SW 1271 (cell line): ENCODE data around the gene IL20.
"Not testable (repeated sequence)": the region's sequence is repeated elsewhere in the genome, so short reads cannot be mapped to it uniquely, and the experiment has no call there.

Experiments used
- DNase-seq, 2 experiments: peaks; one replicate each; lab custom pipeline; 2025; lab: John Stamatoyannopoulos, UW

IL20 gene

GRCh38 chr1:206843626-206844025 is 21.8 kb upstream of the IL20 start:
- no peak for DNase-seq

- DNase-seq = no peak
These were observed 18.9 kb upstream of the IL20 start for GRCh38 chr1:206846487-206846886.

GRCh38 chr1:206847337-206847834 is 18.0 kb upstream of the IL20 start:
- DNase-seq = no peak

GRCh38 chr1:206847946-206848345 is 17.5 kb upstream of the IL20 start:
- no peak for DNase-seq

- no peak for DNase-seq
These were observed 15.0 kb upstream of the IL20 start for GRCh38 chr1:206850401-206850800.

GRCh38 chr1:206851341-206852010 is 13.9 kb upstream of the IL20 start:
- DNase-seq = no peak

- not testable (repeated sequence) for DNase-seq
These were observed 12.8 kb upstream of the IL20 start for GRCh38 chr1:206852662-206853061.

- DNase-seq = not testable (repeated sequence)
These were observed 11.7 kb upstream of the IL20 start for GRCh38 chr1:206853696-206854095.

- DNase-seq = no peak
These were observed 10.9 kb upstream of the IL20 start for GRCh38 chr1:206854401-206855129.

- DNase-seq = no peak
These were observed 9.6 kb upstream of the IL20 start for GRCh38 chr1:206855859-206856258.

GRCh38 chr1:206856674-206857464 is 8.6 kb upstream of the IL20 start:
- DNase-seq = no peak

- no peak for DNase-seq
These were observed 6.3 kb upstream of the IL20 start for GRCh38 chr1:206859082-206859521.

GRCh38 chr1:206860165-206860564 is 5.3 kb upstream of the IL20 start:
- DNase-seq = no peak

- no peak for DNase-seq
These were observed 2.2 kb upstream of the IL20 start for GRCh38 chr1:206863266-206863665.

GRCh38 chr1:206866062-206866461 is 639 bp downstream of the IL20 start:
- DNase-seq = no peak

GRCh38 chr1:206867239-206867638 is 1.8 kb downstream of the IL20 start:
- DNase-seq = no peak

GRCh38 chr1:206867716-206868115 is 2.3 kb downstream of the IL20 start:
- DNase-seq = no peak

- no peak for DNase-seq
These were observed 2.8 kb downstream of the IL20 start for GRCh38 chr1:206868264-206868663.

GRCh38 chr1:206872139-206872538 is 6.7 kb downstream of the IL20 start:
- no peak for DNase-seq

GRCh38 chr1:206873603-206874188 is 8.3 kb downstream of the IL20 start:
- no peak for DNase-seq

- DNase-seq = no peak
These were observed 10.4 kb downstream of the IL20 start for GRCh38 chr1:206875752-206876377.

GRCh38 chr1:206878456-206878855 is 13.0 kb downstream of the IL20 start:
- DNase-seq = peak in 1 of 2 experiments; percentile 1
